Mucosa of descending colon (tissue), 3 donors: ENCODE results near the gene RAB10. TPM values are rescaled to one million over a fixed set of nuclear protein-coding genes. Genes with fewer than 3 reads are reported as not detected.

ENCODE experiments used
- ATAC-seq: fragments of 200-7000 bp; cut with Tn5 transposase; one replicate; pipeline ENCODE4 v1.9.1; 2020; ENCODE audit warnings: mild to moderate bottlenecking, moderate library complexity
- DNase-seq, 3 donors: peaks; one replicate each; pipeline ENCODE4 v3.0.0-alpha.2; 2020
- H3K36me3 ChIP-seq: fragments of 200-600 bp; one replicate; pipeline ENCODE4 v1.8.0; 2021; ENCODE audit warnings: low read depth, mild to moderate bottlenecking
- H3K4me1 ChIP-seq: fragments of 200-600 bp; one replicate; pipeline ENCODE4 v1.8.0; 2021; ENCODE audit warnings: low read depth, mild to moderate bottlenecking
- H3K4me3 ChIP-seq: fragments of 200-600 bp; one replicate; pipeline ENCODE4 v1.8.0; 2021; ENCODE audit warnings: mild to moderate bottlenecking
- H3K9me3 ChIP-seq: fragments of 200-600 bp; one replicate; pipeline ENCODE4 v1.8.0; 2021; ENCODE audit warnings: mild to moderate bottlenecking
- intact Hi-C, 2 donors: fragments of 100-400 bp; cut with DNase I in 1 of 2; cut with micrococcal nuclease in 1 of 2; formaldehyde crosslinking; loops; one replicate each; pipeline versions ENCODE4 v1.11.0 to v1.11.1; 2022; cut with DNase I, micrococcal nuclease
- total RNA-seq, 3 donors: library from RNA; stranded (reverse); fragmentation: NEBNext Ultra II Directional in 2 of 3; extraction: Animal tissue kit (Norgen Biotek cat#: 25700) in 2 of 3; gene quantifications; one replicate each; pipeline versions ENCODE4 v1.2.1 to v1.2.4, GENCODE V29; 2021 to 2023
- TF ChIP-seq, protein P1 (sequence below): fragments of 200-600 bp; IDR thresholded peaks from one replicate; pipeline ENCODE4 v1.8.0; 2022; ENCODE audit warnings: antibody characterized with exemption, mild to moderate bottlenecking
- donor health status: DM: no; HTN: no; CAD: no; lungs with moderate emphysema.
- donor health status: DM: no; HTN: no; CAD: no.
- donor health status: DM: no; HTN: yes; CAD: no.

RAB10 gene
- total RNA-seq, 3 donors from 2014 or later: 129 to 166 (median 162) TPM

DNA sequence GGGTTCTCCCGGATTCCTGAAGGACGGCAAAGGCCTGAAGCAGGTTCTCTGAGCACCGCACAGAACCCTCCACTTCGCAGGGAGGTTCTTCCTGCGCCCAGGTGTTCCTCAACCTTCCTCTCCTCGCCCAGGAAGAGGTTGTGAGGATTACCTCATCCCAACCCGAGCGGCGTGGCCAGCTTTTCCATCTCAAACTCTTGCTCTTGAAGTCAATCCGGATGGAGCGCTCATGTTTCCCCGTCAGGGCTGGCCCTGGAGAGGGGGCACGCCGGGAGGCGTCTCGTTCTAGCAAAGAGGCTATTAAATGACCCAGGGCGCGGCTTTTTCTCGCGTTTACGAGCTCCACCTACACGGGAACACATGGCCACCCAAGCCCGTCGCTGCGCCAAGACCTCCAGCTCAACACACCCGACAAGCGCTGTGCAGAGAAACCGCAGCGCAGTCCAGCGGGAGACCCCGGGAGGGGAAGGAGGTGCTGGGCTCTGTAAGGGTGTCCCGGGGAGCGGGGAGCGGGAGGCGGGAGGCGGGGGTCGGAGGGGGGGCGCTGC lies 540 bp upstream of the RAB10 start:
- DNase-seq (peak in 2 of 3 donors; percentile 93), ATAC-seq (peak; percentile 75)
- no peaks in the 10 kb centered on the region for H3K9me3 ChIP-seq
- TF ChIP-seq, protein P1, sequence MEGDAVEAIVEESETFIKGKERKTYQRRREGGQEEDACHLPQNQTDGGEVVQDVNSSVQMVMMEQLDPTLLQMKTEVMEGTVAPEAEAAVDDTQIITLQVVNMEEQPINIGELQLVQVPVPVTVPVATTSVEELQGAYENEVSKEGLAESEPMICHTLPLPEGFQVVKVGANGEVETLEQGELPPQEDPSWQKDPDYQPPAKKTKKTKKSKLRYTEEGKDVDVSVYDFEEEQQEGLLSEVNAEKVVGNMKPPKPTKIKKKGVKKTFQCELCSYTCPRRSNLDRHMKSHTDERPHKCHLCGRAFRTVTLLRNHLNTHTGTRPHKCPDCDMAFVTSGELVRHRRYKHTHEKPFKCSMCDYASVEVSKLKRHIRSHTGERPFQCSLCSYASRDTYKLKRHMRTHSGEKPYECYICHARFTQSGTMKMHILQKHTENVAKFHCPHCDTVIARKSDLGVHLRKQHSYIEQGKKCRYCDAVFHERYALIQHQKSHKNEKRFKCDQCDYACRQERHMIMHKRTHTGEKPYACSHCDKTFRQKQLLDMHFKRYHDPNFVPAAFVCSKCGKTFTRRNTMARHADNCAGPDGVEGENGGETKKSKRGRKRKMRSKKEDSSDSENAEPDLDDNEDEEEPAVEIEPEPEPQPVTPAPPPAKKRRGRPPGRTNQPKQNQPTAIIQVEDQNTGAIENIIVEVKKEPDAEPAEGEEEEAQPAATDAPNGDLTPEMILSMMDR: no peak
- H3K4me1 ChIP-seq: peaks cover 17% of the 10 kb centered on the region
- H3K4me3 ChIP-seq: peak overlapping the region; percentile 96
- no peaks in the 10 kb centered on the region for H3K36me3 ChIP-seq
- intact Hi-C loops: no loop called here

DNA sequence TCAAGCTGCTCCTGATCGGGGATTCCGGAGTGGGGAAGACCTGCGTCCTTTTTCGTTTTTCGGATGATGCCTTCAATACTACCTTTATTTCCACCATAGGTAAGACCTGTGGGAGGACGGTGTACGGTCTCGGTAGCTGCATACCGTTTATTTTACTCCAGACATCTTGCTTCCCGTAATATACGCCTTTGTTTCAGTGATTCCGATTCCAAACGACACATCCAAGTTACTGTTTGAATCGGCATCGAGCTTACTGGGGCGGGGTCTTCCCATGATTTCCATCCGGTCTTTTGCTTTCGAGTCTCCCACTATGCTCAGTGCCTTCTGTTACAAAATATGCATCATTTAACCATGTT lies 731 bp downstream of the RAB10 start:
- ATAC-seq (no peak), DNase-seq (peak in 1 of 3 donors; percentile 38)
- TF ChIP-seq, protein P1: no peak
- Histone ChIP-seq H3K36me3 (no peaks in the 10 kb centered on the region), H3K4me1 (peaks cover 20% of the 10 kb centered on the region), H3K4me3 (peak overlapping the region; percentile 96), H3K9me3 (no peaks in the 10 kb centered on the region)
- intact Hi-C loops: no loop called here

DNA sequence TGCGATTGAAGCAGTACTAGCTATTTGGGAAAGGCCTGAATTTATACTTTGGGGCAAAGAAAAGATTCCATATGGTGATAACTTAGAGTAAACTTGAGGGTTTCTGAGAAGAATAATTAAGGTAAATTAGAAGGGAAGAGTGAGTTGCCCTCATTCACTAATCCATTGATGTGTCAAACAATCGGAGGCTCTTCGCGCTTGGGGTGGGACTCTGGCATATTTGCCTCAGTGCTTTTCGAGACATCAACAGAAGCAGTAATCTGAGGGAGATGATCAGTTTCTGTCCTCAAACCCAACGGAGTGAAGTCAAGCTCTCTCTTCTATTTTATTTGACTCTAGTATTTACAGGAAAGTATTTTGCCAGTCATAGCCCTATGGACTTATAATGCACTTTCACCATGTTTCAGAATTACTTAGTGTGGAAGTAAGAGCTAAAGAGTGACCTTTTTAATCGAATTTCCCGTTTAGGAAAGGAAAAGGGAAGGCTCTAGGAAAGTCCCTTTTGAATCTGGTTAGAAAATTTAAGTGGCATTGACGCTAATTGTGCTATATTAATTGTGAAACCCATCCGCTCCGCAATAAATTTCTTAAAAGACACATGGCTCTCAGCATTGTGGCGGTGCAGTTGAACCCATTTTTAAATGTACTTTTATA lies 1.3 kb downstream of the RAB10 start:
- intact Hi-C loops: no loop called here
- DNase-seq (no peak), ATAC-seq (no peak)
- TF ChIP-seq, protein P1: no peak
- peaks cover 26% of the 10 kb centered on the region for H3K4me1 ChIP-seq
- no peaks in the 10 kb centered on the region for H3K36me3 ChIP-seq
- no peaks in the 10 kb centered on the region for H3K9me3 ChIP-seq
- H3K4me3 ChIP-seq: peak overlapping the region; percentile 96

DNA sequence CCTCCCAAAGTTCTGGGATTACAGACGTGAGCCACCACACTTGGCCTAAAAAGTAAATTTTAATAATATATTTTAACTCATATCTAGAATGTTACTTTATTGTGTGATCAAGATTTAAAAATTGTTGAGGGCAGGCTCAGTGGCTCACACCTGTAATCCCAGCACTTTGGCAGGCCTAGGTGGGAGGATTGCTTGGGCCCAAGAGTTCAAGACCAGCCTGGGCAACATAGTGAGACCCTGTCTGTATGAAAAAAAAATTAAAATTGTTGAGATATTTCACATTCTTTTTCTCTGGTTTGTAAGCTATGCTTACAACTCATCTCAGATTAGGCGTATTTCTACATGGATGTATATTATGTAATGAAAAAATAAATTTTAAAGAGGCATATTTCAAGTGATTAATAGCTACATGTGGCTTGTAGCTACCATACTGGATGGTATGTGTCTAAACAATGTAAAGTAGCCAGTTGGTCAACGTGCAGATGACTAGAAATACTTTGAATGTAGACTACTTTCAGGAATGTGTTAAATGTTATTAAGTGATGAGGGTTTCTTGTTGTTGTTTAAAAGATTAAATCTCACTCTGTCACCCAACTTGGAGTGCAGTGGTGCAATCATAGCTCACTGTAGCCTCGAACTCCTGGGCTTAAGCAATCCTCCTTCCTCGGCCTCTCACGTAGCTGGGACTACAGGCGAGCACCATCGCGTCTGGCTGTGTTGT lies 5.9 kb downstream of the RAB10 start:
- intact Hi-C loops: no loop called here
- peaks cover 43% of the 10 kb centered on the region for H3K4me1 ChIP-seq
- no peak overlapping the region for H3K4me3 ChIP-seq
- TF ChIP-seq, protein P1: no peak
- no peaks in the 10 kb centered on the region for H3K9me3 ChIP-seq
- no peak for ATAC-seq
- DNase-seq: no peak
- no peaks in the 10 kb centered on the region for H3K36me3 ChIP-seq

- no peak for DNase-seq
- no peaks in the 10 kb centered on the region for H3K36me3 ChIP-seq
- intact Hi-C loops: no loop called here
- peaks cover 36% of the 10 kb centered on the region for H3K4me1 ChIP-seq
- H3K9me3 ChIP-seq: no peaks in the 10 kb centered on the region
- TF ChIP-seq, protein P1: no peak
- no peak overlapping the region for H3K4me3 ChIP-seq
- no peak for ATAC-seq
Observed at GRCh38 chr2:26043109-26043508, 9.2 kb downstream of the RAB10 start.
